ENCODE results near the gene SRPRB. TPM values are rescaled to one million over a fixed set of nuclear protein-coding genes. Genes with fewer than 3 reads are reported as not detected.

The SRPRB gene
- total RNA-seq, 1 experiment from 2014 or later, result 61.0 TPM

- no peak for TF ChIP-seq JUND (IDR thresholded peaks at IDR 0.05)
- no peak for TF ChIP-seq EZH2phosphoT487 (IDR thresholded peaks at IDR 0.05; ENCODE audit: borderline replicate concordance)
- TF ChIP-seq REST (IDR thresholded peaks at IDR 0.05; ENCODE audit: low read depth), result no peak
- TF ChIP-seq ZFX (IDR thresholded peaks at IDR 0.05), result no peak
- TF ChIP-seq CBX3 (IDR thresholded peaks at IDR 0.05; ENCODE audit: low read depth), result no peak
- TF ChIP-seq CEBPB (IDR thresholded peaks at IDR 0.05; ENCODE audit: low read depth), result no peak
- no peak for TF ChIP-seq FOSL1 (IDR thresholded peaks at IDR 0.05; ENCODE audit: low read depth)
- TF ChIP-seq ZNF274 (IDR thresholded peaks at IDR 0.05; ENCODE audit: low read depth, low read length), result no peak
- TF ChIP-seq RAD21 (IDR thresholded peaks at IDR 0.05; ENCODE audit: low read depth), result no peak
- no peak for TF ChIP-seq SRF (IDR thresholded peaks at IDR 0.05; ENCODE audit: low read depth)
- ChIA-PET RAD21 (ENCODE audit: low non-redundant PET in 1 of 2, low total read pairs in 2 of 2, uncharacterized antibody in 2 of 2, unreplicated experiment in 2 of 2) (no interaction called here), POLR2A (no interaction called here), CTCF (no interaction called here)
- Histone ChIP-seq H3K4me1 (ENCODE audit: control insufficient read depth in 1 of 2, insufficient read depth in 2 of 2, low read length in 2 of 2) (no peaks in the 10 kb centered on the region; a peak in 1 of 4 replicates), H3K27me3 (ENCODE audit: insufficient read depth, low read length) (no peaks in the 10 kb centered on the region), H3K27ac (ENCODE audit: low read depth, low read length) (no peak overlapping the region), H3K36me3 (ENCODE audit: control insufficient read depth in 1 of 2, insufficient read depth in 2 of 2, low read length in 2 of 2) (peaks cover 14 to 34% of the 10 kb centered on the region in 2 experiments), H3K9me3 (ENCODE audit: control insufficient read depth in 1 of 2, insufficient read depth in 1 of 2, low read depth in 1 of 2, low read length in 2 of 2) (no peaks in the 10 kb centered on the region), H3K79me2 (ENCODE audit: insufficient read depth, low read length) (no peaks in the 10 kb centered on the region), H2AFZ (ENCODE audit: low read depth, low read length, poor library complexity, severe bottlenecking) (no peak overlapping the region), H3K9me2 (ENCODE audit: insufficient read depth) (no peaks in the 10 kb centered on the region), H3K4me2 (ENCODE audit: low read length) (no peak overlapping the region), H4K20me1 (ENCODE audit: insufficient read depth) (no peaks in the 10 kb centered on the region), H3K9ac (ENCODE audit: low read length) (no peak overlapping the region), H3K4me3 (replicated peaks in 1 of 2; ENCODE audit: low read depth in 1 of 2, low read length in 2 of 2) (no peak overlapping the region)
- intact Hi-C loops (cut with micrococcal nuclease), result loop anchor here (5.0 kb wide), 1 partner anchor 163 kb away; the partner anchor contains the start of gene TOPBP1
- BruUV-seq (replicated peaks), result no TSS peak
- DNase-seq (ENCODE audit: low read depth, low spot score), result no peak
- ATAC-seq, result no peak
Observed at GRCh38 chr3:133824961-133825485, 19.4 kb downstream of the SRPRB start.
